B cell (primary cell): Measurements from ENCODE around the gene PARD3B.

ENCODE experiments used
- CTCF ChIP-seq: fragments of 200-600 bp; IDR thresholded peaks from one replicate; pipeline ENCODE4 v1.8.0; 2022; ENCODE audit warnings: antibody characterized with exemption, mild to moderate bottlenecking
- EZH2 ChIP-seq: IDR thresholded peaks from 2 replicates; pipeline ENCODE4 v1.6.1; 2012; ENCODE audit warnings: borderline replicate concordance, low read depth, mild to moderate bottlenecking, moderate library complexity, low read length; ENCODE audit not compliant: insufficient read depth, poor library complexity, severe bottlenecking

- TF ChIP-seq CTCF (no peak), EZH2 (no peak)
Measured at GRCh38 chr2:204510709-204511420, 34.4 kb upstream of the PARD3B start.
